Activated CD4-positive, alpha-beta T cell treated with anti-CD3 and anti-CD28 coated beads for 4 hours (primary cell): Measurements from ENCODE around the gene DNAJC8.

Experiments used
- DNase-seq, 2 donors: peaks; one replicate each; pipeline ENCODE4 v3.0.0-alpha.2; 2020

Gene DNAJC8

GRCh38 chr1:28249013-28249865, 16.4 kb upstream of the DNAJC8 start:
- no peak for DNase-seq

GRCh38 chr1:28248273-28249012, 15.6 kb upstream of the DNAJC8 start:
- peak; percentile 74 to 81 for DNase-seq

GRCh38 chr1:28247612-28248272, 14.9 kb upstream of the DNAJC8 start:
- no peak for DNase-seq

- DNase-seq = no peak
Measured at GRCh38 chr1:28246427-28246832, 13.6 kb upstream of the DNAJC8 start.

GRCh38 chr1:28244549-28245251, 11.9 kb upstream of the DNAJC8 start:
- no peak for DNase-seq

- no peak for DNase-seq
Measured at GRCh38 chr1:28243685-28244311, 11.0 kb upstream of the DNAJC8 start.

GRCh38 chr1:28241638-28242241, 8.9 kb upstream of the DNAJC8 start:
- no peak for DNase-seq

- DNase-seq = no peak
Measured at GRCh38 chr1:28240024-28240423, 7.2 kb upstream of the DNAJC8 start.

GRCh38 chr1:28239004-28239403, 6.2 kb upstream of the DNAJC8 start:
- DNase-seq = no peak

- DNase-seq = no peak
Measured at GRCh38 chr1:28236656-28237322, 4.0 kb upstream of the DNAJC8 start.

- DNase-seq = peak; percentile 91 to 93
Measured at GRCh38 chr1:28235755-28236655, 3.2 kb upstream of the DNAJC8 start, which contains the start of gene ATP5IF1. Gene ATP5IF1 (plus strand): TSS chr1:28236124. CDS start chr1:28236184, 60 bp downstream.

GRCh38 chr1:28233264-28233606, 406 bp upstream of the DNAJC8 start:
- DNase-seq = no peak

- DNase-seq = no peak
Measured at GRCh38 chr1:28229996-28230395, 2.8 kb downstream of the DNAJC8 start.

GRCh38 chr1:28229089-28229488, 3.7 kb downstream of the DNAJC8 start:
- no peak for DNase-seq

- no peak for DNase-seq
Measured at GRCh38 chr1:28213315-28213714, 19.5 kb downstream of the DNAJC8 start.

- DNase-seq = no peak
Measured at GRCh38 chr1:28209700-28210099, 23.1 kb downstream of the DNAJC8 start.

- peak; percentile 45 to 50 for DNase-seq
Measured at GRCh38 chr1:28208818-28209441, 23.9 kb downstream of the DNAJC8 start.

GRCh38 chr1:28205243-28205642, 27.6 kb downstream of the DNAJC8 start:
- no peak for DNase-seq

GRCh38 chr1:28200234-28200873, 32.5 kb downstream of the DNAJC8 start:
- DNase-seq = no peak
